Parathyroid adenoma (tissue), 2 donors: Measurements from ENCODE around the gene AIDA.
"Not testable (repeated sequence)": the region's sequence is repeated elsewhere in the genome, so short reads cannot be mapped to it uniquely, and the experiment has no call there.

Source experiments
- H2AFZ ChIP-seq: fragments of 300-600 bp; sonication (generic); one replicate; pipeline ENCODE4 v1.7.0; 2017; ENCODE audit warnings: antibody characterized with exemption, mild to moderate bottlenecking
- H3K27ac ChIP-seq: fragments of 300-600 bp; sonication (generic); one replicate; pipeline ENCODE4 v1.7.0; 2017
- H3K27me3 ChIP-seq: fragments of 300-600 bp; sonication (generic); one replicate; pipeline ENCODE4 v1.7.0; 2017; ENCODE audit warnings: low read length; ENCODE audit not compliant: control insufficient read depth, insufficient read depth
- H3K36me3 ChIP-seq: fragments of 300-600 bp; sonication (generic); one replicate; pipeline ENCODE4 v1.7.0; 2017; ENCODE audit warnings: low read length; ENCODE audit not compliant: control insufficient read depth, insufficient read depth
- H3K4me1 ChIP-seq: fragments of 300-600 bp; sonication (generic); one replicate; pipeline ENCODE4 v1.7.0; 2017; ENCODE audit warnings: control low read depth
- H3K4me2 ChIP-seq: fragments of 300-600 bp; sonication (generic); one replicate; pipeline ENCODE4 v1.7.0; 2017; ENCODE audit warnings: low read length
- H3K4me3 ChIP-seq: fragments of 300-600 bp; sonication (generic); one replicate; pipeline ENCODE4 v1.7.0; 2017; ENCODE audit warnings: low read depth, low read length
- H3K79me2 ChIP-seq: fragments of 300-600 bp; sonication (generic); one replicate; pipeline ENCODE4 v1.7.0; 2017; ENCODE audit warnings: control low read depth
- H3K9ac ChIP-seq: fragments of 300-600 bp; sonication (generic); one replicate; pipeline ENCODE4 v1.7.0; 2017; ENCODE audit warnings: mild to moderate bottlenecking
- H3K9me3 ChIP-seq: fragments of 300-600 bp; sonication (generic); one replicate; pipeline ENCODE4 v1.7.0; 2017; ENCODE audit warnings: low read length; ENCODE audit not compliant: control insufficient read depth
- TF ChIP-seq, protein P1 (sequence below): fragments of 300-600 bp; sonication (generic); IDR thresholded peaks from one replicate; pipeline ENCODE4 v1.7.0; 2017; ENCODE audit warnings: antibody characterized with exemption, mild to moderate bottlenecking
- donor health status: primary hyperparathyroidism.

AIDA gene

DNA sequence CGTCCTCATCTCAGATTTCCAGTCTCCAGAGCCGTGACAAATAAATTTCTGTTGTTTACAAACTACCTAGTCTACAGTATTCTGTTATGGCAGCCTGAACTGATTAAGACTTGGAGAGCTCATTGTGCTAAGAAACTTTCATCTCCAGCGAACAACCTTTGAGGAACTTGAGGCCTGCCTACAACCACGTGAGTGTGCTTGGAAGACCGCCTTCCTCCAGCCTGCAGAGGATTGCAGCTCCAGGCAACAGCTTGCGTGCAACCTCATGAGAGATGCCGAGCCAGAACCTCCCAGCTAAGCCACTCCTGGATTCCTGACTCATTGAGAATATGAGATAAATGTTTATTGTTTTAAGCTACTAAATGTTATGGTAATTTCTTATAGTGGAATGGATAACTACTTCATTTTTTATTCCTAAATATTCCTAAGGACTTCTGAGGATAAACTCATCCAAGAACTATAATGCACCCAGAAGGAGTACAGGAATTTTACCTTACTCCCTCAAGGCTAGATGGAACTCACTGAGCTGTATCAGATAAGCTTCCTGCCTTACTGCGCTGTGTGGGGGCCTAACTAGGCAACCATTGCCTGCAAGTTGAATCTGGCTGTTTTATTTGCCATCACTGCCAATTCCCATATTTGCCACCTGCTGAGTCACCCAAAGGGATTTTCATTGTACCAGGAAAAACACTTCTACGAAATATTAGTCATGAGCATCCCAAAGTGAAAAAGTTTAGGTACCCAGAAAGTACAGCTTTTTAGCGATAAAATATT, 42.3 kb upstream of the AIDA start:
- Histone ChIP-seq H3K4me2 (peak overlapping the region; percentile 37), H3K4me3 (peak overlapping the region; percentile 17), H3K9me3 (no peaks in the 10 kb centered on the region), H3K27me3 (no peaks in the 10 kb centered on the region), H3K79me2 (no peaks in the 10 kb centered on the region), H3K36me3 (no peaks in the 10 kb centered on the region), H2AFZ (no peak overlapping the region), H3K9ac (no peak overlapping the region), H3K27ac (no peak overlapping the region), H3K4me1 (no peaks in the 10 kb centered on the region)
- TF ChIP-seq, protein P1, sequence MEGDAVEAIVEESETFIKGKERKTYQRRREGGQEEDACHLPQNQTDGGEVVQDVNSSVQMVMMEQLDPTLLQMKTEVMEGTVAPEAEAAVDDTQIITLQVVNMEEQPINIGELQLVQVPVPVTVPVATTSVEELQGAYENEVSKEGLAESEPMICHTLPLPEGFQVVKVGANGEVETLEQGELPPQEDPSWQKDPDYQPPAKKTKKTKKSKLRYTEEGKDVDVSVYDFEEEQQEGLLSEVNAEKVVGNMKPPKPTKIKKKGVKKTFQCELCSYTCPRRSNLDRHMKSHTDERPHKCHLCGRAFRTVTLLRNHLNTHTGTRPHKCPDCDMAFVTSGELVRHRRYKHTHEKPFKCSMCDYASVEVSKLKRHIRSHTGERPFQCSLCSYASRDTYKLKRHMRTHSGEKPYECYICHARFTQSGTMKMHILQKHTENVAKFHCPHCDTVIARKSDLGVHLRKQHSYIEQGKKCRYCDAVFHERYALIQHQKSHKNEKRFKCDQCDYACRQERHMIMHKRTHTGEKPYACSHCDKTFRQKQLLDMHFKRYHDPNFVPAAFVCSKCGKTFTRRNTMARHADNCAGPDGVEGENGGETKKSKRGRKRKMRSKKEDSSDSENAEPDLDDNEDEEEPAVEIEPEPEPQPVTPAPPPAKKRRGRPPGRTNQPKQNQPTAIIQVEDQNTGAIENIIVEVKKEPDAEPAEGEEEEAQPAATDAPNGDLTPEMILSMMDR, result no peak

DNA sequence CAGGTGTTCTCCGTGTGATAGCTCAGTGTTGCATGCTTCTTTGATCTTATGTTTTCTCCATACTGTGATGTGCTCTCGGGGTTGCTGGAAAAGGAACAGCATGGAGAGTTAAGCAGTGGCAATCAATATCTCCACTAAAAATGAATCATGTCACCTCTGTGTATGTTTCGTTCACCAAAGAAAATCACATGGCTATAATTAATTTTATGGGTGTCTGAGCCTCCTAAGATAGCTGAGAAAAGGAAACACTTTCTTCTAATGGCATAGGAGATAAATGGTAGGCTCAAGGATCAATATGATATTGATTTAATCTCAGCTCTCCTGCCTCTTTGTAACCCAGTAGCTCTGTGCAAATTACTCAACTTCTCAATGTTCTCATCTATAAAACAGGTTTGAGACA, 39.0 kb upstream of the AIDA start:
- Histone ChIP-seq H3K4me1 (no peaks in the 10 kb centered on the region), H3K9ac (no peak overlapping the region), H3K9me3 (no peaks in the 10 kb centered on the region), H3K36me3 (no peaks in the 10 kb centered on the region), H3K4me2 (no peak overlapping the region), H3K27me3 (no peaks in the 10 kb centered on the region), H3K79me2 (no peaks in the 10 kb centered on the region), H3K27ac (no peak overlapping the region), H2AFZ (no peak overlapping the region), H3K4me3 (no peak overlapping the region)
- TF ChIP-seq, protein P1, result no peak

DNA sequence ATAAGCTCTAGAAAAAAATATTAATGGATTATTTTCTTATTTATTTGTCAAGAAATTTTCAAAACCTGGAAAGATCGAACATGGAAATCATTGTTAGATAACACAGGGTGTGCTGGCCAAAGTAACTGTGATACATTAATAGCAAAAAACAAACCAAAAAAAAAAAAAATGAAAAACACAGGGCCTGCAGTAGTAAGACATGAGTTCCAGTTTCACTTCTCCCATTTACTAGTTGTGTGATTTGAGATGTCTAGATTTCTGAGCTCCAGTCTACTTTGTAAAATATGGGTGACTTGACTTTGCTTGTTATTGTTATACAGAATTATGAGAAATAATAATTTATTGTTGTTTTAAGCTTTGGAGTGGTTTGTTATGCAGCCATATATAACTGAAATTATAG, 38.4 kb upstream of the AIDA start:
- no peak overlapping the region for H2AFZ ChIP-seq
- TF ChIP-seq, protein P1, result no peak
- no peaks in the 10 kb centered on the region for H3K36me3 ChIP-seq
- H3K4me2 ChIP-seq, result no peak overlapping the region
- H3K9ac ChIP-seq, result no peak overlapping the region
- no peaks in the 10 kb centered on the region for H3K79me2 ChIP-seq
- no peak overlapping the region for H3K4me3 ChIP-seq
- no peaks in the 10 kb centered on the region for H3K27me3 ChIP-seq
- H3K9me3 ChIP-seq, result no peaks in the 10 kb centered on the region
- H3K27ac ChIP-seq, result no peak overlapping the region
- no peaks in the 10 kb centered on the region for H3K4me1 ChIP-seq

DNA sequence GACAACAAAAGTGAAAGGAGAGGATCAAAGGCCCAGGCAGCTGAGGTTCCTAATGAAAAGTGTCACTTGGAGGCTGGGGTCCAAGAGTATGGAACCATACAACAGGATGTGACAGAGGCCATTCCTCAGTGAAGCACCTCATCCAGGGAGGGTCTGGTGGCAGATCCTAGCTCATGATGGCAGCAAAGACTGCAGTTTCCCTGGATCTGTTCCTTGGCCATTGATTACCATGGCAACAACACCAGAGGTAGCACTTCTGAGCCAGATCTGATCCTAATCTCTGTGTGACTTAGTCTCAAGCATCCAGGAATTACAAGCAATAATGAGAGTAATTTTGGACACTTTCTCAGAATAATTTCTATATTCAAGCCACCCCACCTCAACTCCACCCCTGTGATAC, 37.6 kb upstream of the AIDA start:
- Histone ChIP-seq H2AFZ (no peak overlapping the region), H3K79me2 (no peaks in the 10 kb centered on the region), H3K36me3 (no peaks in the 10 kb centered on the region), H3K27ac (no peak overlapping the region), H3K27me3 (no peaks in the 10 kb centered on the region), H3K4me1 (no peaks in the 10 kb centered on the region), H3K4me2 (no peak overlapping the region), H3K4me3 (no peak overlapping the region), H3K9ac (no peak overlapping the region), H3K9me3 (no peaks in the 10 kb centered on the region)
- TF ChIP-seq, protein P1, result no peak

GRCh38 chr1:222741630-222742457, 29.6 kb upstream of the AIDA start:
- H3K79me2 ChIP-seq, H2AFZ ChIP-seq, H3K36me3 ChIP-seq, H3K27ac ChIP-seq, H3K4me1 ChIP-seq, H3K9me3 ChIP-seq, H3K4me2 ChIP-seq, H3K27me3 ChIP-seq, H3K4me3 ChIP-seq, H3K9ac ChIP-seq: not testable (repeated sequence)
